ENCODE results near the gene ADPRH.

The ADPRH gene

DNA sequence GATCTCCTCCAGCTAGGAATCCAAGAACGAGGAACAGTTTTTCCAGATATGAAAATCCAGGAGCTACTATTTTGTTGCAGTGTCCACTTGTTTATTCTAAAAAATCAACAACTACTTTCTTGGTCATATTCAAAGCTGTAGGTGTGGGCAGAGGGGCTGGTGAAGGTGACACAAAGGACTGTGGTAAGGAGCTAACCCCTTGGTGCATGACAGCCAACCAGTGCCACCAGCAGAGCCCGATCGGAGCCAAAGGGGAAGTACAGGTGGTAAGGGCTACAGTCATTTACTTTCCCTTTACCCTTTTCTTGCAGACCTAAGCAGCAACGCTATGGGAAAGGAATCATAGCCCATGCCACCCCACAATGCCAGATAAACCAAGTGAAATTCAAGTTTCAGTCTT lies 49.1 kb downstream of the ADPRH start:
- TF ChIP-seq, protein P1, sequence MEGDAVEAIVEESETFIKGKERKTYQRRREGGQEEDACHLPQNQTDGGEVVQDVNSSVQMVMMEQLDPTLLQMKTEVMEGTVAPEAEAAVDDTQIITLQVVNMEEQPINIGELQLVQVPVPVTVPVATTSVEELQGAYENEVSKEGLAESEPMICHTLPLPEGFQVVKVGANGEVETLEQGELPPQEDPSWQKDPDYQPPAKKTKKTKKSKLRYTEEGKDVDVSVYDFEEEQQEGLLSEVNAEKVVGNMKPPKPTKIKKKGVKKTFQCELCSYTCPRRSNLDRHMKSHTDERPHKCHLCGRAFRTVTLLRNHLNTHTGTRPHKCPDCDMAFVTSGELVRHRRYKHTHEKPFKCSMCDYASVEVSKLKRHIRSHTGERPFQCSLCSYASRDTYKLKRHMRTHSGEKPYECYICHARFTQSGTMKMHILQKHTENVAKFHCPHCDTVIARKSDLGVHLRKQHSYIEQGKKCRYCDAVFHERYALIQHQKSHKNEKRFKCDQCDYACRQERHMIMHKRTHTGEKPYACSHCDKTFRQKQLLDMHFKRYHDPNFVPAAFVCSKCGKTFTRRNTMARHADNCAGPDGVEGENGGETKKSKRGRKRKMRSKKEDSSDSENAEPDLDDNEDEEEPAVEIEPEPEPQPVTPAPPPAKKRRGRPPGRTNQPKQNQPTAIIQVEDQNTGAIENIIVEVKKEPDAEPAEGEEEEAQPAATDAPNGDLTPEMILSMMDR (IDR thresholded peaks at IDR 0.05; ENCODE audit: extremely low read depth, insufficient read depth, missing control alignments): no peak
- in situ Hi-C loops (cut with MboI; ENCODE audit: low pct_unique_long_range_greater_than_20kb, low sequenced_read_pairs, unreplicated experiment): no loop called here
- DNase-seq (ENCODE audit: low spot score): no peak

DNA sequence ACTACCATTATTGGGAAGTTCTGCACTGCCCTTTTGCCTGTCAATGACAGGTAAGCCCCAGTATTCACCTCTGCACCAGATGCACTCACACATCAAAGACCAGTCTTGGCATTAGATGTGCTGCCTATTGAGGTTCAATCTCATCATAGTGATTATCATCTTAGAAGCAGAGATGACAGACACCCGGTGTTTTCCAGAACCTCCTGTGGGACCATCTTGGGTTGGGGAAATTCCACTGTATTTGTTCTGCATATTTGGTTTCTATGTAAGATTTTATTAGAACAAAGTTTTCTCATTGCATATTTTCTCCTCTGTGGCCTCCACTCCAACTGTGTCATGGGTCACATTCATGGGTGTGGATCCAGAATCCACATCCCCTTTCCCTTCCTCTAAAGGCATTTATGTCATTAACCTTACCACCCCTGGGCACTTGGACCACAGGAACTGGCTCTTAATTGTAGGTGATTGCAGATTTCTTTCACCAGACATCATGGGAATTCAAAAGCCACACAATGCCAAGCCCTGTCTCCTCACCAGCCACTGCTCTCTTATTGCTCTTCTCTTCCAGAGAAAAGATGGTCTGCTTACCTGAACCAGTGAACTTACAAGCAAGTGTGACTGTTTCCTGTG lies 49.6 kb downstream of the ADPRH start:
- TF ChIP-seq, protein P1 (IDR thresholded peaks at IDR 0.05; ENCODE audit: extremely low read depth, insufficient read depth, missing control alignments): no peak
- DNase-seq (ENCODE audit: low spot score): no peak
- in situ Hi-C loops (cut with MboI; ENCODE audit: low pct_unique_long_range_greater_than_20kb, low sequenced_read_pairs, unreplicated experiment): no loop called here

DNA sequence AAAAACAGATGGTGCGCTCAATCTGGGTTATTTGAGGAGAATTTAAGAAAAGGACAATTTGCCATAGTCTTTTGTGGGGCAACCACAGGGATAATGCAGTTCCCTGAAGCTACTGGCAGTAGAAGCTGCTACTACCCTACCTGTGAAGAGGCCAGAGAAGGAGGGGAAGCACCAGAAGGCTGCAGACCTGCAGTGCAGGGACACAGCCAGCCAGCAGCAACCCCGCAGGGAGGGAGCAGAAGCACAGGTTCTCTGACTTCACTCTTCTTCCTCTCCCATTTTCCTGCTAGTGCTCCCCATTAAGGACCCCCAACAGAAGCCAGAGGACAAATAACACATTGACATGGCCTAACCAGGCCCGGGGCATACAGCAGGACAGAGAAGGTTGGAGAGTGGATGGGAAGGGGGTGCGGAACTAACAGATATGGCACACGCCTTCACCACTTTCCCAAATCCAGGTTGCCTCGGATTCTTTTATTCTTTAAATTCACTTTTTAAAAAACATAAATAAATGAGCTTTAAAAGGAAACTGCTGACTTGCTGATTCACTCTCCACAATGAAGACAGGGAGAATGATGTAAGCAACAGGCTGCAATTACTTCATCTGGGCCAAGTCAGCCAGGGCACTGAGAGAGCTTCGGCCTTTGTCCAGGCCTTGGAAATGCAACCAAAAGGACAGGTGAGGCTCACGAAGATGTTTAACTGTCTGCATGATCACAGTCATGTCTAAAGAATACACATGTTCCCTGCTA lies 51.0 kb downstream of the ADPRH start:
- in situ Hi-C loops (cut with MboI; ENCODE audit: low pct_unique_long_range_greater_than_20kb, low sequenced_read_pairs, unreplicated experiment): no loop called here
- TF ChIP-seq, protein P1 (IDR thresholded peaks at IDR 0.05; ENCODE audit: extremely low read depth, insufficient read depth, missing control alignments): no peak
- DNase-seq (ENCODE audit: low spot score): no peak

DNA sequence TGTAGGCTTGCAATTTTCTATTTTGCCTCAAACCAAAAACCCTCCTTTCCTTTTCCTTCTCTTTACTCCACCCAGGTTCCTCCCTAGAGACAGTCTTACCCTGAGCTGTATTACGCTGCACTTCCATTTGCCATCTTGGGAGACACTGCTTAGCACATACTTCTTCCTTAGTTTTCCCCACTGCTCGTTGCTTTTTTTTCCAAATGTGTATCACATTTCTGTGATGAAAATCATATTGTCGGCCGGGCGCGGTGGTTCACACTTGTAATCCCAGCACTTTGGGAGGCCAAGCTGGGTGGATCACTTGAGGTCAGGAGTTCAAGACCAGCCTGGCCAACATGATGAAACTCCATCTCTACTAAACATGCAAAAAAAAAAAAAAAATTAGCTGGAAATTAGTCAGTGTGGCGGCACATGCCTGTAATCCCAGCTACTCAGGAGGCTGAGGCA lies 51.6 kb downstream of the ADPRH start:
- in situ Hi-C loops (cut with MboI; ENCODE audit: low pct_unique_long_range_greater_than_20kb, low sequenced_read_pairs, unreplicated experiment): no loop called here
- TF ChIP-seq, protein P1 (IDR thresholded peaks at IDR 0.05; ENCODE audit: extremely low read depth, insufficient read depth, missing control alignments): no peak

DNA sequence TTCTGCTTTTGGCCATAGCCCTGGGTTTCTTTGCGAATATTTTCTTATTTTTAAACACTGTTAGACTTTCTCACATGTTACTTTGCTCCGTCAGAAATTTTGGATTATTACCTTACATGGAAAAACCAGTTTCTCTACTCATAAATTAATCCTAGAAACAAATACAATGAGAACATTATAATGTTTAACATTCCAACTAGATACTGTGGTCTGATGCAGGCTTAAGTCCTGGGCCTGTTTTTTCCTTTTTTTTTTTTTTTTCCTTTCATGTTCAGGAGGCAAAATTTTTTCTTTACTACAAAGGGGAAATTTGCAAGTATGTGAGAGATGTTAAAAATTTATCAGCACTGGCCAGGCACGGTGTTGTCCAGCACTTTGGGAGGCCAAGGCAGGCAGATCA lies 52.2 kb downstream of the ADPRH start:
- no peak for DNase-seq (ENCODE audit: low spot score)
- in situ Hi-C loops (cut with MboI; ENCODE audit: low pct_unique_long_range_greater_than_20kb, low sequenced_read_pairs, unreplicated experiment): no loop called here
- TF ChIP-seq, protein P1 (IDR thresholded peaks at IDR 0.05; ENCODE audit: extremely low read depth, insufficient read depth, missing control alignments): no peak

More for the DNA sequence above, 51.6 kb downstream of the ADPRH start:
- DNase-seq (ENCODE audit: low spot score): no peak

DNA sequence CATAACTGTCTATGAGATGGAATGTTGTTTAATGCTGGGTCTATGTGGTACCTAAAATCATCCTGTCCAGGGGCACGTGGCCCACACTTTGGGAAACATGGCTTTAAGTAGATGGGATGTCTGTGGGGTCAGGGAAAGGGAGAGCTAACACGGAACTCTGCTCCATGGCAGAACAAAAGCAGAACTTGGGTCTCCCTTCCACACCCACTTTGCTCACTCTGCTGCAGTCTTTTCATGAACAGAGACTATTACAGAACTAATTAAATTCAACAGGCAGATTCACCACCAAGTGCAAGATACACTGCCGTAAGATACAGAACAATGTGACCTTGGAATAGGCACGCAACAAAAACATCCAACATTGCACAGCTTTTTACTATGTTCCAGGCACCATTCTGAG lies 52.9 kb downstream of the ADPRH start:
- in situ Hi-C loops (cut with MboI; ENCODE audit: low pct_unique_long_range_greater_than_20kb, low sequenced_read_pairs, unreplicated experiment): no loop called here
- TF ChIP-seq, protein P1 (IDR thresholded peaks at IDR 0.05; ENCODE audit: extremely low read depth, insufficient read depth, missing control alignments): no peak
- DNase-seq (ENCODE audit: low spot score): no peak
